Parathyroid adenoma (tissue), 2 donors: ENCODE data around the gene STAB2.

Experiments used
- H2AFZ ChIP-seq: fragments of 300-600 bp; sonication (generic); one replicate; pipeline ENCODE4 v1.7.0; 2017; ENCODE audit warnings: antibody characterized with exemption, mild to moderate bottlenecking
- H3K27ac ChIP-seq: fragments of 300-600 bp; sonication (generic); one replicate; pipeline ENCODE4 v1.7.0; 2017
- H3K27me3 ChIP-seq: fragments of 300-600 bp; sonication (generic); one replicate; pipeline ENCODE4 v1.7.0; 2017; ENCODE audit warnings: low read length; ENCODE audit not compliant: control insufficient read depth, insufficient read depth
- H3K36me3 ChIP-seq: fragments of 300-600 bp; sonication (generic); one replicate; pipeline ENCODE4 v1.7.0; 2017; ENCODE audit warnings: low read length; ENCODE audit not compliant: control insufficient read depth, insufficient read depth
- H3K4me1 ChIP-seq: fragments of 300-600 bp; sonication (generic); one replicate; pipeline ENCODE4 v1.7.0; 2017; ENCODE audit warnings: control low read depth
- H3K4me2 ChIP-seq: fragments of 300-600 bp; sonication (generic); one replicate; pipeline ENCODE4 v1.7.0; 2017; ENCODE audit warnings: low read length
- H3K4me3 ChIP-seq: fragments of 300-600 bp; sonication (generic); one replicate; pipeline ENCODE4 v1.7.0; 2017; ENCODE audit warnings: low read depth, low read length
- H3K79me2 ChIP-seq: fragments of 300-600 bp; sonication (generic); one replicate; pipeline ENCODE4 v1.7.0; 2017; ENCODE audit warnings: control low read depth
- H3K9ac ChIP-seq: fragments of 300-600 bp; sonication (generic); one replicate; pipeline ENCODE4 v1.7.0; 2017; ENCODE audit warnings: mild to moderate bottlenecking
- H3K9me3 ChIP-seq: fragments of 300-600 bp; sonication (generic); one replicate; pipeline ENCODE4 v1.7.0; 2017; ENCODE audit warnings: low read length; ENCODE audit not compliant: control insufficient read depth
- TF ChIP-seq, protein P1 (sequence below): fragments of 300-600 bp; sonication (generic); IDR thresholded peaks from one replicate; pipeline ENCODE4 v1.7.0; 2017; ENCODE audit warnings: antibody characterized with exemption, mild to moderate bottlenecking
- donor health status: primary hyperparathyroidism.

Gene STAB2

DNA sequence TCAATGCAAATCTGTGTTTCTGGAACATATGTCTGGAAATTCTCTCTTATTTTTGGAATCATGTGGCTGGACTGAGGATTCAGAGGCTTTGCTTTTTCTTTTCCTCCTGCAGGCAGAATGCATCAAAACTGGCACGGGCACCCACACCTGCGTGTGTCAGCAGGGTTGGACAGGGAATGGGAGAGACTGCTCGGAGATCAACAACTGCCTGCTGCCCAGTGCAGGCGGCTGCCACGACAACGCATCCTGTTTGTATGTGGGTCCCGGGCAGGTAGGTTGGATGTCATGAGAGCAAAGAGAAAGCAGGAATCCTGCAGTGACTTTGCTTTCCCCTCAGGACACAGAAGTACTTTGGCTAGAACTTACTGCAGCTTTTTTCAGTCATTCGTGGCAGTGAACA is 90.3 kb downstream of the STAB2 start:
- no peaks in the 10 kb centered on the region for H3K9me3 ChIP-seq
- no peaks in the 10 kb centered on the region for H3K36me3 ChIP-seq
- H3K27me3 ChIP-seq, result no peaks in the 10 kb centered on the region
- H3K4me3 ChIP-seq, result no peak overlapping the region
- H3K79me2 ChIP-seq, result no peaks in the 10 kb centered on the region
- H3K27ac ChIP-seq, result no peak overlapping the region
- H2AFZ ChIP-seq, result no peak overlapping the region
- H3K4me2 ChIP-seq, result no peak overlapping the region
- no peaks in the 10 kb centered on the region for H3K4me1 ChIP-seq
- no peak overlapping the region for H3K9ac ChIP-seq
- TF ChIP-seq, protein P1, sequence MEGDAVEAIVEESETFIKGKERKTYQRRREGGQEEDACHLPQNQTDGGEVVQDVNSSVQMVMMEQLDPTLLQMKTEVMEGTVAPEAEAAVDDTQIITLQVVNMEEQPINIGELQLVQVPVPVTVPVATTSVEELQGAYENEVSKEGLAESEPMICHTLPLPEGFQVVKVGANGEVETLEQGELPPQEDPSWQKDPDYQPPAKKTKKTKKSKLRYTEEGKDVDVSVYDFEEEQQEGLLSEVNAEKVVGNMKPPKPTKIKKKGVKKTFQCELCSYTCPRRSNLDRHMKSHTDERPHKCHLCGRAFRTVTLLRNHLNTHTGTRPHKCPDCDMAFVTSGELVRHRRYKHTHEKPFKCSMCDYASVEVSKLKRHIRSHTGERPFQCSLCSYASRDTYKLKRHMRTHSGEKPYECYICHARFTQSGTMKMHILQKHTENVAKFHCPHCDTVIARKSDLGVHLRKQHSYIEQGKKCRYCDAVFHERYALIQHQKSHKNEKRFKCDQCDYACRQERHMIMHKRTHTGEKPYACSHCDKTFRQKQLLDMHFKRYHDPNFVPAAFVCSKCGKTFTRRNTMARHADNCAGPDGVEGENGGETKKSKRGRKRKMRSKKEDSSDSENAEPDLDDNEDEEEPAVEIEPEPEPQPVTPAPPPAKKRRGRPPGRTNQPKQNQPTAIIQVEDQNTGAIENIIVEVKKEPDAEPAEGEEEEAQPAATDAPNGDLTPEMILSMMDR, result no peak

- H3K36me3 ChIP-seq, result no peaks in the 10 kb centered on the region
- no peak overlapping the region for H3K27ac ChIP-seq
- no peaks in the 10 kb centered on the region for H3K27me3 ChIP-seq
- no peak overlapping the region for H2AFZ ChIP-seq
- TF ChIP-seq, protein P1, result no peak
- no peaks in the 10 kb centered on the region for H3K9me3 ChIP-seq
- no peak overlapping the region for H3K4me3 ChIP-seq
- H3K4me1 ChIP-seq, result no peaks in the 10 kb centered on the region
- H3K4me2 ChIP-seq, result no peak overlapping the region
- no peak overlapping the region for H3K9ac ChIP-seq
- H3K79me2 ChIP-seq, result no peaks in the 10 kb centered on the region
These were observed 90.8 kb downstream of the STAB2 start for GRCh38 chr12:103677905-103678304.

- no peak overlapping the region for H3K4me3 ChIP-seq
- no peak overlapping the region for H2AFZ ChIP-seq
- no peaks in the 10 kb centered on the region for H3K79me2 ChIP-seq
- H3K27me3 ChIP-seq, result no peaks in the 10 kb centered on the region
- no peak overlapping the region for H3K9ac ChIP-seq
- no peaks in the 10 kb centered on the region for H3K36me3 ChIP-seq
- no peak overlapping the region for H3K27ac ChIP-seq
- no peak overlapping the region for H3K4me2 ChIP-seq
- H3K9me3 ChIP-seq, result no peaks in the 10 kb centered on the region
- H3K4me1 ChIP-seq, result no peaks in the 10 kb centered on the region
- TF ChIP-seq, protein P1, result no peak
These were observed 92.5 kb downstream of the STAB2 start for GRCh38 chr12:103679421-103680170.

DNA sequence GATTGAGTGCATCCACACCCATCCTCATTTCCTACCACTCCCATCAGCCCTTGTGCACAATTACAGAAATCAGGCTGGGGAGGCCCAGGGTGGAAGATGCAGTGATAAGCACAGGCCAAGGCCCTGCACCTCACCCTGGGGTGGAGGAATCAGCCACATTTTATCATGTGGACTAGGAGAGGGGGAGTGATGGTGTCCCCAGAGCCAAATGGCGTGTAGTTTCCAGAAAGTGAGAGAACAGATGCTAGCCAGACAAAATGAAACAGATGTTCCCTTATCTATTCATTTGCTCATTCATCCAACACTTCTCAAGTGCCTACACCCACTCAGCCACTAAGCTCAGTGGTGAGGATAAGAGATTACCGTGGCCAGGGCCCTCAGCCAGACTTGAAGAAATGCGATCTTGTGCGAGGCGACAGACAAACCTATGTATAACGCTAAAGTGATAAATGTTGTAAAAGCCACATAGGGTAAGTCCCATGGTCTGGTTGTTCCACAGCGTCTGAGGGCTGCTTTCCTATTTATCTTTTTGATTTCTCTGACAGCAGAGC is 93.6 kb downstream of the STAB2 start:
- H2AFZ ChIP-seq, result no peak overlapping the region
- H3K9ac ChIP-seq, result no peak overlapping the region
- no peaks in the 10 kb centered on the region for H3K79me2 ChIP-seq
- H3K36me3 ChIP-seq, result no peaks in the 10 kb centered on the region
- no peak overlapping the region for H3K27ac ChIP-seq
- H3K4me1 ChIP-seq, result no peaks in the 10 kb centered on the region
- no peaks in the 10 kb centered on the region for H3K27me3 ChIP-seq
- H3K4me3 ChIP-seq, result no peak overlapping the region
- TF ChIP-seq, protein P1, result no peak
- H3K9me3 ChIP-seq, result no peaks in the 10 kb centered on the region
- no peak overlapping the region for H3K4me2 ChIP-seq

DNA sequence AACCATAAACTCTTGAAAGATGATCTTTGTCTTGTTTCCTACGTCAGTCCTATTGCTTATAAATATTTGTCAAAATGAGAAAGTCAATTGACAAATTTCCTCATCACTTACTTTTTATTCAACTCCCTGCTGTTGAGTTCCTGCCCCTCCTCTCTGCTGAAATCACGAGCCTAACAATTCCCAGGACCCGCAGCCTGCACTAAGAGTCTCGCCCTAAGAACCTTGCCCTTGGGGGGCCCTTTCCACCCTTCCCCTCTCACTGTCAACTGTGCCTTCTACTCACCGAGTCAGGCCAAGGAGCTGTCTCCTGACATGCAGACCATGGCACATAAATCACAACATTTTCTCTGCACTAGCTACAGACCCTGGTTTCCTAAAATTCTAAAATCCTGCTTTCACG is 99.0 kb downstream of the STAB2 start:
- no peak overlapping the region for H3K9ac ChIP-seq
- H3K4me1 ChIP-seq, result no peaks in the 10 kb centered on the region
- H3K36me3 ChIP-seq, result no peaks in the 10 kb centered on the region
- no peaks in the 10 kb centered on the region for H3K27me3 ChIP-seq
- no peak overlapping the region for H2AFZ ChIP-seq
- H3K4me3 ChIP-seq, result no peak overlapping the region
- H3K9me3 ChIP-seq, result no peaks in the 10 kb centered on the region
- TF ChIP-seq, protein P1, result no peak
- no peak overlapping the region for H3K4me2 ChIP-seq
- no peak overlapping the region for H3K27ac ChIP-seq
- H3K79me2 ChIP-seq, result no peaks in the 10 kb centered on the region
